ENCODE data around the gene PKD1L1.

The PKD1L1 gene

DNA sequence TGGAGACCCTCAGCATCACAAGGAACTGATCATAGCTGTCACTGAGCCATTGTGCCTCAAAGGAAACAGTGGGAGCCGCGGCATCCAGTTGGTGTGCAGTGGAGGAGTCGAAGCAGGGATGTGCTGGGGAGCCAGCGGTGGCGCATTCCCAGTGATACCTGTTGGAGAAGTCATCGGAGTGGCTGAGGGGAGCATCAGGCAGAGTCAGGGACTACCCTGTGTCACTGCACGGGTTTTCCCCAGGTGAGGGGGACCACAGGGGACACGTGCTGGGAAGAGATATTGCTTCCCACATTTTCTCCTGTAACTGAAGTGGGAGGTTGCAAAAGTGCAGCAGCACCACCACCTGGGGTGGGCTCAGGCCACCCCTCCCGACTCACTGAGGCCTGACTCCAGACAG lies 57.7 kb downstream of the PKD1L1 start:
- no peak overlapping the region for H3K27ac ChIP-seq
- TF ChIP-seq, protein P1, sequence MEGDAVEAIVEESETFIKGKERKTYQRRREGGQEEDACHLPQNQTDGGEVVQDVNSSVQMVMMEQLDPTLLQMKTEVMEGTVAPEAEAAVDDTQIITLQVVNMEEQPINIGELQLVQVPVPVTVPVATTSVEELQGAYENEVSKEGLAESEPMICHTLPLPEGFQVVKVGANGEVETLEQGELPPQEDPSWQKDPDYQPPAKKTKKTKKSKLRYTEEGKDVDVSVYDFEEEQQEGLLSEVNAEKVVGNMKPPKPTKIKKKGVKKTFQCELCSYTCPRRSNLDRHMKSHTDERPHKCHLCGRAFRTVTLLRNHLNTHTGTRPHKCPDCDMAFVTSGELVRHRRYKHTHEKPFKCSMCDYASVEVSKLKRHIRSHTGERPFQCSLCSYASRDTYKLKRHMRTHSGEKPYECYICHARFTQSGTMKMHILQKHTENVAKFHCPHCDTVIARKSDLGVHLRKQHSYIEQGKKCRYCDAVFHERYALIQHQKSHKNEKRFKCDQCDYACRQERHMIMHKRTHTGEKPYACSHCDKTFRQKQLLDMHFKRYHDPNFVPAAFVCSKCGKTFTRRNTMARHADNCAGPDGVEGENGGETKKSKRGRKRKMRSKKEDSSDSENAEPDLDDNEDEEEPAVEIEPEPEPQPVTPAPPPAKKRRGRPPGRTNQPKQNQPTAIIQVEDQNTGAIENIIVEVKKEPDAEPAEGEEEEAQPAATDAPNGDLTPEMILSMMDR (conservative IDR thresholded peaks at IDR 0.05), result no peak

DNA sequence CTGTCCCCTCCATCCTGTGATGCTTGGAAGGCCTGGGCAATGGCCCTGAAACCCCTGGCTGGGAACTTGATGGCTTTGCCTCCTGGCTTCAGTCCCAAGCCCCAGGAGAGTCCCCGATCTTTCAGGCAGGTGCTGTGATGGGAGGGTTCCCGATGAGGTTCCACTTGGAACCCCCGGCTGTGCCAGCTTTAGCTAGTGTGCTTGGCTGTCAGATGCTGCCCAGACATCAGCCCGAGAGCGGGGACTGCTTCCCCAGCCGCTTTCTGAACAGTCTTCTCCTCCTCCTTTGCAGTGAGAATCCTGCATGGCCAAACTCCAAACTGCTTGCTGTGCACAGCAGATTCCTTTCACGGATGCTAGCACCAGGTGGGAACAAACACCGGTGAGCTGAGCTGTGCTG lies 58.1 kb downstream of the PKD1L1 start:
- TF ChIP-seq, protein P1 (conservative IDR thresholded peaks at IDR 0.05), result no peak
- H3K27ac ChIP-seq, result no peak overlapping the region

DNA sequence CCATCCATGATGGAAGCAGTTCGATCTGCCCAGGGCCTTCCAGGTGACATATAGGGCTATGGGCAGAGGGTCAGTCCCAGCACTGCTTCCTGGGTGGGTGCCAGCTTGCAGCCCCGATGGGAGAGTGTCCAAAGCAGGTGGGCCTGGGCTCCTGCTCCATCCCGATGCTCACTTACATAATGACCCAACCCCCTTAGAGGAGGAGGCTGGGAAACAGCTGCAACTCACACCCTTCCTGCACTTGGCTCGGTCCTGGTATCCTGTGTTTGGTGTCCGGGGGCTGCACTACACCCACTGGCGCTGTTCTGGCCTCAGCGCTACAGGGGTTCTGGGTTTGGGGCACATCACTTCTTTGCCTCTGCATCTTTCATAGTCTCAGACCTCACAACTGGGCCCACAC lies 58.5 kb downstream of the PKD1L1 start:
- no peak overlapping the region for H3K27ac ChIP-seq
- TF ChIP-seq, protein P1 (conservative IDR thresholded peaks at IDR 0.05), result no peak

DNA sequence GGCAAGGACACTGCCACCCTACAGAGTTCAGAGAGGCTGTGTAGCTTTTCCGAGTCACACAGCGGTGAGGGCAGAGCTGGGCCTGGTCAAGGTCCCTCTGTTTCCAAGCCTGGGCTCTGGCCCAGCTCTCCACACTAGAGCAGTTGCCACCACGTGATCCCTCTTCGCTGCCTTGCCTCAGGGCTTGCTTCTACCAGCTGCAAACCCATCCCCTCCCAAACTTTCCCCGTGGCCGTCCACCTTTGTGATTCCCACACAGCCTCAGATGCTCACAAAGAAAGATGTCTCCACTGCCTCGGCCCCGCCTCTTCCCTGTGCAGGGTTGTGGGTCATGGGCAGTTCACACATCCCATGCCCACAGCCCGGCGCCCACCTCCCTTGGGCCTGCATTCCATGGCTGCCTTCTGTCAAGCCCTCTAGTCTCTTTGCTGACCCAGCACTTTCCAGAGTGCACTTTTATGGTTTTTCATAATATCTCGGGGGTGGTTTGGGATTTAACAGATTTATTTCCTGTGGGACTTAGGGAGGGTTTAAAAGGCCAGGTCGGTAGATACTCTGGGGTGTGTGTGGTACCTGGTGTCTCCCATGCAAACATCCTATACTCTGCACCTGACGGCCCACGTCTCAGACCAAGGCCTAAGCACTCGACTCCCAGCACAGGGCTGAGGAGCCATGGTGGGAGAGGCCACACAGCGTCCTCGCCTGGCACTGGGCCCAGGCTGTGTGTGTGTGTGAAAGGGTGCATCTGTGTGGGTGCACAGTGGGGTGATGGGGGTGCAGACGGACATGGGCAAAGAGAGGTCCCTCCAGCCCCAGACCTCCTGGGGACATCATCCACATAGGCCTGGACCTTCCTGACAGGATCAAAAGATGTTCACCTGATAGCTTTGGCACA lies 59.6 kb downstream of the PKD1L1 start:
- TF ChIP-seq, protein P1 (conservative IDR thresholded peaks at IDR 0.05), result no peak
- H3K27ac ChIP-seq, result no peak overlapping the region

DNA sequence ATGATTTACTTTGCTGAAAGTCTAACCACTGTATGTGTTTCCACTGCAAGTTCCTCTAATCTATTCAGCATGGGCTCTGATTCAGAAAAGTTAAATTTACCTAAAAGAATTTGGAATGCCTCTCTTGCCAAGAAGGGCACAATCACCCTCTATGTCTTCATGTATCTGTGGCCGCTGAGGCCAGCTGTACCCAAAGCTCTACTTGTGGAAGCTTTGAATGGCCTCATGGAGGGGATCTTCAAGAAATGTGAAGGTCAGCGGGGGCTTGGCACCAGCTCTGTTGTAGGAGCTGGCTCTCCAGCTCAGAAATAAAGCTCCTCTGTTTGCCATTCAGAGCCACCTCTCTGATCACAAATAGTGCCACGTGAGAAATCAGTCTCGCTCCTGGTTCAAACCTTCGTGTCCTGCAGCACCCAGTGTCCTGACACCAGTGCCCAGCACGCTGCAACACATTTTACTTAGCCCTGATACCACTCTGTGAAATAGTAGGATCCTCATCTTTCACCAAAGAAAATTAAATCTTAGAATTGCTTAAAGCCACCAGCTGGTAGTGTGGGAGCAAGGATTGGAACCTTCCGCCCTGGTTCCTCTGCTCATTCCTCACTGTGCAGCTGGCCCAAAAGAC lies 61.1 kb downstream of the PKD1L1 start:
- TF ChIP-seq, protein P1 (conservative IDR thresholded peaks at IDR 0.05), result no peak
- H3K27ac ChIP-seq, result no peak overlapping the region

DNA sequence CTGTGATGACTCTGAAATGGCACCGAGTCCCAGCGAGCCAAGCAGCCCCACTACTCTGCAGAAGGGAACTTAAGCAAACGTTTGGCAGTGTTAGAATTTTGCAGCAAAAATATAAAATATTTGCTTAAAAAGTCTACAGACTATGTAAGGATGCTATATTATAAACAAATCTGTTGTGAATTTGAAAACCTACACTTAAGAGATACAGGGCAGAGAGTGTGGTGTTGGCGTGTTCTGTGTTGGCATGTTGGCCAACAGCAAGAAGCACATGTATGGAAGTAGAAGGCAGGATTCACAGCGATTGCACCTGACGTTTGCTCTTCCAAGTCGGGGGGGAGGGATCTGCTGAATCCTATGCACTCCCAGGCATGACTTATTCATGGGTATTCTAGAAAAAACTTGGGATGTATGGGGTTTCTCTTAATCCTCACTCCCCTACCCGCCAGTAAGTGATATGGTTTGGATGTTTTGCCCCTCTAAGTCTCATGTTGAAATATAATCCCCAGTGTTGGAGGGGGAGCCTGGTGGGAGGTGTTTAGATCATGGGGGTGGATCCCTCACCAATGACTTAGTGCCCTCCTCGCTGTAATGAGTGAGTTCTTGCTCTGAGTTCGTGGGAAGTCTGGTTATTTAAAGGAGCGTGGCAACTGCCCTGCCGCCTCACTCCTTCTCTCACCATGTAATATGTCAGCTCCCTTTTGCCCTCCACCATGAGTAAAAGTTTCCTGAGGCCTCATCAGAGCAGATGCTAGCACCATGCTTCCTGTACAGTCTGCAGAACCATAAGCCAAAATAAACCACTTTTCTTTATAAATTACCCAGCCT lies 62.1 kb downstream of the PKD1L1 start:
- H3K27ac ChIP-seq, result no peak overlapping the region
- TF ChIP-seq, protein P1 (conservative IDR thresholded peaks at IDR 0.05), result no peak

Data from VCaP (cell line).